B cell (primary cell): ENCODE data around the gene RNASE8. TPM values are rescaled to one million over a fixed set of nuclear protein-coding genes. Genes with fewer than 3 reads are reported as not detected.
A peak's percentile ranks its signal among the peaks of the same experiment; 100 is the strongest.

Source experiments
- ATAC-seq: fragments of 200-7000 bp; cut with Tn5 transposase; one replicate; pipeline ENCODE4 v1.10.0; 2021; ENCODE audit warnings: low read depth, mild to moderate bottlenecking, moderate number of reproducible peaks, moderate library complexity
- CTCF ChIA-PET: fragments of 350-600 bp; sonication (Branson Sonifier 250); formaldehyde crosslinking; loops from one replicate; lab custom pipeline; 2021; ENCODE audit warnings: antibody characterized with exemption, inconsistent platforms; lab: Charles Lee
- POLR2A ChIA-PET: fragments of 350-600 bp; sonication (Branson Sonifier 250); formaldehyde crosslinking; loops from one replicate; lab custom pipeline; 2021; ENCODE audit warnings: antibody characterized with exemption; lab: Charles Lee
- DNase-seq: peaks from one replicate; pipeline ENCODE4 v3.0.0; 2013
- H2AFZ ChIP-seq: 2 replicates; pipeline ENCODE4 v1.6.1; 2012; ENCODE audit warnings: mild to moderate bottlenecking, low read depth, low read length; ENCODE audit not compliant: insufficient read depth, poor library complexity, severe bottlenecking
- H3K27ac ChIP-seq, 2 donors: 1 replicate in 1 of 2; 2 replicates in 1 of 2; pipeline ENCODE4 v1.5.1; 2012 to 2013; ENCODE audit warnings: low read length in 2 of 2, mild to moderate bottlenecking in 2 of 2, moderate library complexity in 1 of 2
- H3K27me3 ChIP-seq, 4 experiments: fragments of 200-600 bp in 1 of 4; sonication (generic) in 1 of 4; replicated peaks in 1 of 4; 1 replicate in 2 of 4; 2 replicates in 2 of 4; pipeline versions ENCODE4 v1.6.1 to v1.7.0; 2013 to 2016; ENCODE audit warnings: low read length in 3 of 4, mild to moderate bottlenecking in 2 of 4, mixed read lengths in 1 of 4, moderate library complexity in 1 of 4; ENCODE audit not compliant: insufficient read depth in 4 of 4, control insufficient read depth in 3 of 4; ENCODE audit errors: control extremely low read depth in 1 of 4
- H3K36me3 ChIP-seq, 2 experiments: replicated peaks in 1 of 2; 1 replicate in 1 of 2; 2 replicates in 1 of 2; pipeline versions ENCODE4 v1.6.1 to v1.7.1; 2013; ENCODE audit warnings: low read length in 1 of 2; ENCODE audit not compliant: insufficient read depth in 2 of 2, control insufficient read depth in 1 of 2; ENCODE audit errors: control extremely low read depth in 1 of 2, extremely low read depth in 1 of 2
- H3K4me1 ChIP-seq, 2 donors: fragments of 200-600 bp in 1 of 2; sonication (generic) in 1 of 2; 1 replicate in 1 of 2; 2 replicates in 1 of 2; pipeline versions ENCODE4 v1.5.1 to v1.6.1; 2013 to 2017; ENCODE audit warnings: low read length in 2 of 2; ENCODE audit not compliant: control insufficient read depth in 2 of 2, insufficient read depth in 2 of 2
- H3K4me2 ChIP-seq: replicated peaks from 2 replicates; pipeline ENCODE3; 2012; ENCODE audit warnings: mild to moderate bottlenecking, low read depth, low read length; ENCODE audit not compliant: poor library complexity, severe bottlenecking
- H3K4me3 ChIP-seq, 5 experiments: fragments of 200-600 bp in 1 of 5; sonication (generic) in 1 of 5; 1 replicate in 3 of 5; 2 replicates in 2 of 5; pipeline versions ENCODE4 v1.5.1 to v1.7.0; 2011 to 2016; ENCODE audit warnings: low read length in 4 of 5, mild to moderate bottlenecking in 4 of 5, low read depth in 2 of 5, control low read depth in 1 of 5, moderate library complexity in 1 of 5; ENCODE audit not compliant: insufficient read depth in 1 of 5; ENCODE audit errors: control extremely low read depth in 1 of 5, extremely low read depth in 1 of 5
- H3K79me2 ChIP-seq: fragments of 200-600 bp; sonication (generic); one replicate; pipeline ENCODE4 v1.6.0; 2016; ENCODE audit warnings: low read length; ENCODE audit not compliant: control insufficient read depth, insufficient read depth
- H3K9ac ChIP-seq: fragments of 200-600 bp; sonication (generic); 2 replicates; pipeline ENCODE4 v1.6.1; 2017; ENCODE audit warnings: mild to moderate bottlenecking, low read length, moderate library complexity
- H3K9me3 ChIP-seq, 3 donors: one replicate each; pipeline versions ENCODE4 v1.6.1 to v1.7.1; 2013; ENCODE audit warnings: low read length in 2 of 3; ENCODE audit not compliant: control insufficient read depth in 2 of 3, insufficient read depth in 1 of 3; ENCODE audit errors: control extremely low read depth in 1 of 3
- H4K20me1 ChIP-seq: 2 replicates; pipeline ENCODE4 v1.6.0; 2012; ENCODE audit warnings: mild to moderate bottlenecking, low read length; ENCODE audit not compliant: insufficient read depth, control insufficient read depth, poor library complexity, severe bottlenecking
- H3K27ac Mint-ChIP-seq: one replicate; pipeline ENCODE4 v1.8.0; 2021; ENCODE audit warnings: mixed read lengths
- H3K27me3 Mint-ChIP-seq: one replicate; pipeline ENCODE4 v1.8.0; 2021; ENCODE audit warnings: mixed read lengths
- H3K4me1 Mint-ChIP-seq: one replicate; pipeline ENCODE4 v1.8.0; 2021; ENCODE audit warnings: mixed read lengths
- H3K4me3 Mint-ChIP-seq: one replicate; pipeline ENCODE4 v1.8.0; 2021; ENCODE audit warnings: mixed read lengths
- H3K9me3 Mint-ChIP-seq: one replicate; pipeline ENCODE4 v1.8.0; 2022; ENCODE audit warnings: mixed read lengths; ENCODE audit not compliant: insufficient read depth
- CTCF ChIP-seq: fragments of 200-600 bp; IDR thresholded peaks from one replicate; pipeline ENCODE4 v1.8.0; 2022; ENCODE audit warnings: antibody characterized with exemption, mild to moderate bottlenecking
- EZH2 ChIP-seq: IDR thresholded peaks from 2 replicates; pipeline ENCODE4 v1.6.1; 2012; ENCODE audit warnings: borderline replicate concordance, low read depth, mild to moderate bottlenecking, moderate library complexity, low read length; ENCODE audit not compliant: insufficient read depth, poor library complexity, severe bottlenecking
- WGBS: methylation state at CpG from one replicate; pipeline ENCODE4 v1.1.5; 2013; ENCODE audit warnings: missing lambda C conversion rate; ENCODE audit not compliant: insufficient coverage; 5-methylcytosine and 5-hydroxymethylcytosine counted together
- intact Hi-C: fragments of 100-400 bp; cut with micrococcal nuclease; formaldehyde crosslinking; loops from one replicate; pipeline ENCODE4 v1.10.0; 2022
- polyA plus RNA-seq: library from polyadenylated mRNA; depleted of rRNA; stranded (reverse); fragments of >200 nt; gene quantifications from 2 replicates; pipeline ENCODE4 v1.2.3, GENCODE V29; 2012
- total RNA-seq, 2 donors: library from RNA; stranded (reverse); fragments of 120-200 nt in 1 of 2; gene quantifications; 1 replicate in 1 of 2; 2 replicates in 1 of 2; pipeline versions ENCODE4 v1.2.3 to v1.2.4, GENCODE V29; 2013 to 2022

RNASE8 gene
- total and polyA plus RNA-seq, 2 donors (not counting 1 experiment from before 2014, with no cell fraction given) = not detected

GRCh38 chr14:21024585-21025370 is 32.8 kb upstream of the RNASE8 start, which contains the start of gene NDRG2:
TSS of gene NDRG2 (minus strand) at chr14:21025061. CDS start at chr14:21023315, 1,746 bp downstream.
- no peaks in the 10 kb centered on the region for H3K36me3 ChIP-seq
- H3K4me3 ChIP-seq = peak within 1 kb of the TSS; percentile 15 to 86 (median 75)
- no peak for TF ChIP-seq CTCF
- no peak for TF ChIP-seq EZH2
- H3K4me1 ChIP-seq = peaks cover 12 to 23% of the 10 kb centered on the region in 2 donors
- Mint-ChIP-seq H3K9me3 (no peaks in the 10 kb centered on the region), H3K4me3 (peak within 1 kb of the TSS; percentile 93), H3K27me3 (peaks cover 16% of the 10 kb centered on the region), H3K27ac (peak within 1 kb of the TSS; percentile 67), H3K4me1 (peaks cover 19% of the 10 kb centered on the region)
- ATAC-seq (peak; percentile 94), DNase-seq (peak; percentile 83)
- no peak within 1 kb of the TSS for H3K27ac ChIP-seq
- no peaks in the 10 kb centered on the region for H3K79me2 ChIP-seq
- peak within 1 kb of the TSS; percentile 99 for H3K4me2 ChIP-seq
- CTCF ChIA-PET = interaction anchor here (2.5 to 2.9 kb wide), 3 partner anchors 10 to 79 kb away, joined by 9 to 23 read pairs (median 14); no protein-coding TSS in a partner anchor
- WGBS = 3% methylated on average over 38 of the region's 72 CpGs
- POLR2A ChIA-PET = interaction anchor here (0.7 kb wide), 1 partner anchor 46 kb away, joined by 3 read pairs; no protein-coding TSS in a partner anchor
- intact Hi-C loops = loop anchor here (2.0 kb wide), 3 partner anchors 46 to 80 kb away; partner anchors contain the start of gene ARHGEF40
- H3K27me3 ChIP-seq = peaks cover 0 to 30% (median 8%) of the 10 kb centered on the region in 4 experiments
- H3K9me3 ChIP-seq = no peaks in the 10 kb centered on the region
- peak within 1 kb of the TSS; percentile 78 for H3K9ac ChIP-seq
- peak within 1 kb of the TSS; percentile 97 for H2AFZ ChIP-seq
- no peaks in the 10 kb centered on the region for H4K20me1 ChIP-seq
